ENCODE results near the gene MPP3.

MPP3 gene

DNA sequence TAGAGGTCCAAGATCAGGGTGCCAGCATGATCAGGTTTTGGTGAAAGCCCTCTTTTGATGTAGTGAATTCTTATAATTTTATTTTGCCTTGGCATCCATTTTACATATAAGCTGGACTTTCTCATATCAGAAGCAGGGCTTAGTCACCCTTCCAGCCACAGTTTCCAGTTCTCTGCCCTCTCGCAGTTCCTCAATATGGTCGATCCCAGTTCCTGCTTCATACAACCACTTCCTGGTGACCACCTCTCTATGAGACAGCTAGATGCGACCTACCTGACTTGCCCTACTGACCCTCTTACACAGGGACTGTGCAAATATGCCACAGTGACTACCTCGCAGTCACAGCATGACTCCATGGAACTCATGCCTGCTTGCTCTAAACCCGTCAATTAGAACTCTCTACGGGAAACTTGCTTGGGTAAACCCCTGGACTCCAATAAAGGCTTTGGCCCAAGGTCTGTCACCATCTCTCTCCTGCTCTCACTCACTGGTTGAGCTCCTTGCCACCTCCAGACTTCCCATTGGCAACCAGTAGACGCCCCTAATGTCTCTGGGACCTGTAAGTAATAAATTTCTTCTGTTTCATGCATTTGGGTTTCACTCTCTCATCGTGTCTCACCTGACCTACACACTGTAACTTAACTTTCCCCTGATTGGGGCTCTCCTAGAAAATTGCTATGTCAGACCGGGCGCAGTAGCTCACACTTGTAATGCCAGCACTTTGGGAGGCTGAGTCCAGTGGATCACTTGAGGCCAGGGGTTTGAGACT, 35.5 kb upstream of the MPP3 start:
- DNase-seq = no peak
- intact Hi-C loops (cut with DNase I) = no loop called here

DNA sequence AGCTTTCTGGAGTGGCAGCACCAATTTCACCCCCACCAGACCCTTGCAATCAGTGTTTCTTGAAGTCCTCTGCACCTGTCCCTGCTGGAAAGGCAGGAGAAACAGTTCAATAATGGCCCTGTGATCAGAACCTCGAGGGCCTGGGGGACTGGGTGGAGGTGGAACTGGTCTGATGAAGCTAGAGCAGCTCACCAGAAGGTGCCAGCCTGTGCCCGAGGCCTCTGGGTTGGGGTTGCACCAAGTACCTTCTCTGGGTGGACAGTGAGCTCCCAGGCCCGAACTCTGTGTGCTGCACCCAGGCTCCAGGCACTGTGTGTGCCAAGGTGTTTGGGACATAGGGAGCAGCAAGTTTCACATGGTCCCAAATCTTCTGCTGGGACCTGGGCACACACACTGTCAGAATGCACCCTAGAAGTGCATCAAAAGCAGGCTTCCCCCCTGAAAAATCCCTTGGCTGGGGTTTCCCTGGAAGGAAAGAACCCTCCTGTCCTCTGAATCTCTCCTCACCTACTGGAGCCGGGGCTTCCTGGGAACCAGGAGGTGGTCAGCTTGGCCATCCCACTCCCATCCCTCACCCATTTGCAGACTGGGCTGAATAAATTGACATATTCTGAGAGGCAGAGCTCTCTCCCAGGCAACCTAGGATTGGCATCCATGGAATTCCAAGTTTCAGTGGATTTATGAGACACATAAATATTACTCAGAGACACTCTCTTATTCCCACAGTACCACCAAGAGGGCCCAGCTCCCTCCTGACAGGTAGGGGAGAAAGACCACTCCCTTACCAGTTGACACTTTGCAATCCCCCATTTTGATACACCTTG, 31.4 kb upstream of the MPP3 start:
- DNase-seq = peak in 1 of 42 donors; percentile 8
- intact Hi-C loops (cut with DNase I) = no loop called here

DNA sequence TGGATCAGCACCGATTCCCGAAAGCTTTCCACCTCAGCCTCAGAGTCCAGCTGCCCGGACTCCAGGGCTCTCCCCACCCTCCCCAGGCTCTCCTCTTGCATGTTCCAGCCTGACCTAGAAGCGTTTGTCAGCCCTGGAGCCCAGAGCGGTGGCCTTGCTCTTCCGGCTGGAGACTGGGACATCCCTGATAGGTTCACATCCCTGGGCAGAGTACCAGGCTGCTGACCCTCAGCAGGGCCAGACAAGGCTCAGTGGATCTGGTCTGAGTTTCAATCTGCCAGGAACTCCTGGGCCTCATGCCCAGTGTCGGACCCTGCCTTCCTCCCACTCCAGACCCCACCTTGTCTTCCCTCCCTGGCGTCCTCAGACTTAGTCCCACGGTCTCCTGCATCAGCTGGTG, 29.0 kb upstream of the MPP3 start:
- DNase-seq = peak in 1 of 42 donors; percentile 15
- intact Hi-C loops (cut with DNase I) = no loop called here

DNA sequence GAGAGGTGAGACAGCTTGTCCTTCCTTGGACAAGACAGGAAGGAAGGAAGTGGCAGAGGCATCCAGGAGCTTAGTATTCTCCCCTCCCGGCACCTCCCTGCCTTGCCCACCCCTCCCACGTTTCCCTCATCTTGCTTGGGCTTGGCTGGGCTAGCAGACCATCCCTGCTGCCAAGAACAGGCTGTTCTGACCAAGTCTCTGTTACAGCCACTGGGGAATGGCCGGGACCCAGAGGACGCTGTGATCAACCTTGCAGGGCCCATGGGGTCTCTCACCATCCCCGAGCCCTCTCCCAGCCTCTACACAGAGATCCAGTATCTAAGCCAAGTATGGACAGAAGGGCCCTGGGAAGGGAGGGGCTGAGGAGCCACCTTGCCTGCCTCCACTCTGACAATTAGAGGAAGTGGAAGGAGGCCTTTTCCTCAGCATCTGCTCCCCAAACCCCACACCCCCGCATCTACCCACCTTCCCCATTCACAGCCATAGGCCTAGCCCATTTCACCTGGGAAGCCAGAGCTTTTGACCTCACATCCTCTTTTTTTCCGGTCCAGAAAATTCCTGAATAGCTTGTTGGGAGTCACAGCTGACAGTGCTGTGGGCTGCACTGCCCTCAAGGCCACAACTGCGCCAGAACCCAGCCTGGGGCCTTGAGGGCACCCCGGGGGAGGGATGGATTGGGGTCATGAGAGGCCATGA, 28.1 kb upstream of the MPP3 start:
- DNase-seq = peak in 18 of 42 donors; percentile 9 to 57 (median 29)
- intact Hi-C loops (cut with DNase I) = no loop called here

DNA sequence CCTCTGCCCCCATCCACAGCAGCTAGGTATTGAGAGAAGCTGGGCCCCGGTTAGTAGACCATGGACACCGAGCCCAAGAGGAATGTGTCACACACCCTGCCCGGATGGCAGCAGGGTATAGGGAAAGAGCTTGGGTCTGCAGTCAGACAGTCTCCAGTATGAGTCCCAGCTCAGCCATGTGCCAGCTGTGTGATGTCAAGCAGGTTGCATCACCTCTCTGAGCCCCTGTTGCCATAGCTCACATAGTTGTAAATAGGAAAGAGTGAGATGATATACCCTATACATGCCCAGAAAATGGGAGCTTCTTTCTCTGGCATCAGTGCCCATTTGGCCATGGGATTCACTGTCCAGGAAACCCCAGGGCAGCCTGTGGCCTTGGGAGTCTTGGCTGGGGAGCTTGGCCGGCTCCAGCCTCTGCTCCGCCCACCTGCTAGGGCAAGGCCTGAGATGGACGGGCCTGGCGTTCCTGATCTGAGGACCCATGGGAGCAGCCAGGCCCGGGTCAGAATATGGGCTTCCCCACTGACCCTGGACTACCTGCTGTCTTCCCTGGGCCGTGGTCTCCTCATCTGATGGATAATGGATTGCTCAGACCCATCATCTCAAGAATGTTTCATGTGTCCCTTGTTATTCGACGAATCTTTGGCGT, 27.3 kb upstream of the MPP3 start:
- intact Hi-C loops (cut with DNase I) = no loop called here
- DNase-seq = peak in 1 of 42 donors; percentile 24

DNA sequence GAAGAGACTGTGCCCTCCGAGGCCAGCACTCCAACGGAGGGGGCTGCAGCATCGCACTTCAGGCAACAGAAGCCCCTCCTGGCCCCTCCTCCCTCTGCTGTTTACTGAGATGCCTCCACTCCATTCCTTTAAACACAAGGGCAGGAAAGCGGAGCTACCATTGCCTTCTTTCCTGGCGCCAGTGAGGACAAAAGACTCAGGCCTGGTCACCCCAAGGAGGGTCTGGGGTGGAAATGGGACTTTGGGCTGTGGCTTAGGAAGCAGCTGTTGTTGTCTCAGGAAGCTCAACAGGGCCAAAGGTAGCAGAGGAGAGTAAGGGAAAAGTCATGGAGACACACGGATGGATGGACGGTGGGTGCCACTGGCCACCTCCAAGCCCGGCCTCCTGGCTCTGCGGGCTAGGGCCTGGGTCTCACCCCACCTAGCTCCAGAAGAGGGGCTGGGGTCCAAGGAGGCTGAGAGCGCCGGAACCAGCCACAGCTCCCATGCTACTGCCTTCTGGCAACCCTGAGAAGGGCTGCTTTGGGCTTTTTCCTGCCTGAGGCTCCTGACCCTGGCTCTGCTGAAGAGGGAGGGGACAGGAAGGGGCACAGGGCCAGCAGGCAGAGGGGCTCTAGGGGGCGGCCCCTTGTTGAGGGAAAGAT, 25.1 kb upstream of the MPP3 start:
- intact Hi-C loops (cut with DNase I) = no loop called here
- DNase-seq = peak in 1 of 42 donors; percentile 1

DNA sequence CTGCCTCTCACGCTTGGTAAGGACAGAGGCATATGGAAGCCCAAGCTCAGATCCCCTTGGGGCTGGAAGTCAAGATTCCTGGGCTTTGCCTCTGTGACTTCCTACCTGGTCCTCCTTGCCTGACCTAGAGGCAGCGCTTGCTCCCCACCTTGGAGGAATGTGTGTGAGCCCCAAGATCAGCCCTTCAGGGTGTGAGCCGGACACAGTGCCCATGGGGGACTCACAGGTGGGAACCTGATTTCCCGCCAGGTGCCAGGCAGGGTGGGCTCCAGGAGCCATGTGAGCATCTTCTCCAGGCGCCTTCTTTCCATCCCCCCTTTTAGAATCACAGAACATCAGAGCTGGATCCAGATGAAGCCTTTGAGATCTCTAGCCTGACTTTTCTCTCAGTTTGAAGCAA, 24.2 kb upstream of the MPP3 start:
- DNase-seq = peak in 1 of 42 donors; percentile 23
- intact Hi-C loops (cut with DNase I) = no loop called here

DNA sequence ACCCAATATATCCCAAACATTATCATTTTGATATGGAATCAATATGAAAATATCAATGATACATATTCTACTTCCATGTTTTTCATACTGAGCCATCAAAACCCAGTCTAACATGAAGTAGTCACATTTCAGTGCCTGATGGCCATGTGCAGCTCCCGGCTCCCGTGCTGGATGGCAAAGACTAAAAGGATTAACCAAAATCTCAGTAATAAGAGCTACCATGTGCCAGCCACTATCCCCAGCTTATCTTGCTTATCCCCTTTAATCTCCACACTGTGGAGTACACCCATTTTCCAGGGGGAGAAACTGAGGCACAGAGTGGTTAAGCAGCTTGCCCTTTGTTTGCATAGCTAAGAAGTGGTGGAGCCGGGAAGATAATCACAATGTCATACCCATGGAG, 23.2 kb upstream of the MPP3 start:
- intact Hi-C loops (cut with DNase I) = no loop called here
- no peak for DNase-seq

DNA sequence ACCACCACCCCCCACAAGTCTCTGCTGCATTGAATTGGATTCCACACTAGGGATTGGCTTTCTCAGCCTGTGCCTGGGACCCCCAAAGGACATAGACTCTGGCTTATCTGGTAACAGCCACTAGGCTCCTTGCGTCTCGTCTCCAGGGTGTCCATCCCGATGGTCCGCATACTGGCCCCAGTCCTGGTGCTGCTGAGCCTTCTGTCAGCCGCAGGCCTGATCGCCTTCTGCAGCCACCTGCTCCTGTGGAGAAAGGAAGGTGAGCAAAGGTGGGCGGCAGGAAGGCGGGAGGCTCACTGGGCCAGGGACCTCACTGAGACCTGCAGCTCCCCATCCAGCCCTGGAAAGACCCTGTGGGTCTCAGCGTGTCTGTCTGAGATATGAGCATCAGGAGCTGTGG, 22.1 kb upstream of the MPP3 start:
- DNase-seq = no peak
- intact Hi-C loops (cut with DNase I) = no loop called here

DNA sequence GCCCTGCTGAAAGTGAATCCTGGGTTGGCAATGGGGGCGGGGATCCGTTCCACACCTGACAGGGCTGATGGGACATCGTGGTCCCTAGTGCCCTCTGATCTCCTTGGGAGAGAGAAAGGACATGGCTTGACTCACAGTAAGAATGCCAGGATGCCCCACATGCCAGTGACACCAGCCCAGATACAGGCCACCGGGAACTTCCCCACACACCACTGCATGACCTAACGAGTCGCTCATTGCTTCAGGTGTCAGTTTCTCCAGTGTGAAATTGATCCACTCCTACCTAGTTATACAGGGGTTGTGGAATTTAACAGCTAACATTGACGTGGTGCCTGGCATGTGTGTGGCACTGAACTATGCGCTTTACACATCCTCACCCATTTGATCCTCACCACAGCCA, 21.6 kb upstream of the MPP3 start:
- intact Hi-C loops (cut with DNase I) = no loop called here
- no peak for DNase-seq

DNA sequence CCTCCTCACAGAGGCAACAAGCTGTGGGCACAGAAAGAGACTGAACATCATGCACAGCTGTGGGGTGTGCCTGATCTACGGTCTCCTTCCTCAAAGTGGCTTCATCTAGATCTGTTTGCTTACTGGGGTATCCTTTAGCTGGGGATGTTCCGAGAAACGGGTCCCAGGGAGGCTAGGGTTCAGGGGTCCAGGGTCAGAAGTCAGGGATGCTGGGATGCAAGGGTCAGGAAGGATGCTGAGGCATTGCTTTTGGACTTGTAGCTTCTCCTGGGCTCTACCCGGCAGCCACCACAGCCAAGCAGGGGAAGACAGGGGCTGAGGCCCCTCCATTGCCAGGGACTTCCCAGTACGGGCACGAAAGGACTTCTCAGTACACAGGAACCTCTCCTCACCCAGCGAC, 20.6 kb upstream of the MPP3 start:
- DNase-seq = no peak
- intact Hi-C loops (cut with DNase I) = no loop called here

DNA sequence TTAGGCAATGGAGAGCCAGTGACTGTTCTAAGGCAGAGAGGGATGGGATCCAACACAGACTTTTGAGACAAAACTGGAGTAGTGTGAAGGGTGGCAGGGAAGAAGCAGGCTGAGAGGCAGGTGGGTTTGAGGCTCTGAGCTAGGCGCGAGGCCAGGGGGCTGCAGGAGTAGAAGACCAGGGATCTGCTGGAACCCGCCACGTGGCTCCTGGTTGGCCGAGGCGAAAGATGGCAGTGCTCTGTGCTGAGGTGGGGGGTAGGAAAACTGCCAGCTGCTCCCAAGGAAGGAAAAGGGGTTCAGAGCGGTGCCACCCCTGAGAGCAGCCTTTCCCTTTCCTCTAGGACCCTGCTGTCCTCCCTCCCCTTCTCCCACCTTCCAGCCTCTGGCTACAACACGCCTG, 19.6 kb upstream of the MPP3 start:
- no peak for DNase-seq

DNA sequence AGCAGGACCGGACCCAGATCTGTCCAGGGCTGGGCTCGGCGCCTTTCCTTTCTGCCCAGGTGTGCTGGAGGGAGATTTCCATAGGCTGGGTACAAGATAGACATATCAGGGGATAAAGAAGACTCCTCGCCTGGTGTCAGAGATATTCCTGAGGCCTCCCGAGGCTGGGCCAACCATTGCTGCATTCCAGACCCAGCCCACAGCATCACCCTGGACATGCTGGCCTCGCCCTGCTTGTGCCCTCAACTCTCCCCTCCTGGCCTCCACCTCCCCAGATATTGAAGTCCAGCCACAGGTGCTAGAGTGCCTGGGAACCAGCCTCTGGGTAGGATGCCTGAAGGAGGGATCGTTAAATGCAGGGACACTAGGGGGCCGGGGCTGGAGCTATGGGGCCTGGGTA, 16.2 kb upstream of the MPP3 start:
- DNase-seq = no peak
- intact Hi-C loops (cut with DNase I) = loop anchor here (10.0 kb wide), 1 partner anchor 154 kb away; no protein-coding TSS in a partner anchor

More for the DNA sequence above, 19.6 kb upstream of the MPP3 start:
- intact Hi-C loops (cut with DNase I) = no loop called here

DNA sequence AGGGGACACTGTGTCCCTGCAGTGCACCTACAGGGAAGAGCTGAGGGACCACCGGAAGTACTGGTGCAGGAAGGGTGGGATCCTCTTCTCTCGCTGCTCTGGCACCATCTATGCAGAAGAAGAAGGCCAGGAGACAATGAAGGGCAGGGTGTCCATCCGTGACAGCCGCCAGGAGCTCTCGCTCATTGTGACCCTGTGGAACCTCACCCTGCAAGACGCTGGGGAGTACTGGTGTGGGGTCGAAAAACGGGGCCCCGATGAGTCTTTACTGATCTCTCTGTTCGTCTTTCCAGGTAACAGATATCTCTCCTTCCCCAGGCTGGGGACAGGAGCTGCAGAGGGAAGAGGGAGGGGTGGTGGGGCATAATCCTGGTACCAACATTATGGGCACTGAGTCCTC, 15.7 kb upstream of the MPP3 start:
- intact Hi-C loops (cut with DNase I) = loop anchor here (10.0 kb wide), 1 partner anchor 154 kb away; no protein-coding TSS in a partner anchor
- no peak for DNase-seq

DNA sequence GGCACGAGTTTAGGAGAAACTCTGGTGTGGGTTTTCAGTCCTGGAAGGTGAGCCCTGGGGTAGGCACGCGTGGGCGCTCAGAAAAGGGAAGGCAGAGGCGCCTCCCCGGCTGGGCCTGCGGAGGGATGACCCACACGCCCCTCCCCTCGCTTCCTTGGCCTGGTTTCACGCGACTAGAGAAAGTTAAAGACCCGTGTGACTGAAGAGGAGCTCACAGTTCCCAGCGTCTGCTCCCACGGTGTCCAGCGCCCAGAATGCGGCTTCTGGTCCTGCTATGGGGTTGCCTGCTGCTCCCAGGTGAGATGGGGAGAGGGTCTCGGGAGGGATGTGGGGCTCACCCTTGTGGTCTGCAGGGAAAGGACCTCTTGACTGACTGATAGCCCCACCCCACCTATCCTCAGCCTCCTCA, 14.0 kb upstream of the MPP3 start, which contains the start of gene CD300LG:
TSS of gene CD300LG (plus strand) at position 214 of the 409 bp plus-strand sequence. CDS start at position 255, 41 bp downstream.
- no peak for DNase-seq

DNA sequence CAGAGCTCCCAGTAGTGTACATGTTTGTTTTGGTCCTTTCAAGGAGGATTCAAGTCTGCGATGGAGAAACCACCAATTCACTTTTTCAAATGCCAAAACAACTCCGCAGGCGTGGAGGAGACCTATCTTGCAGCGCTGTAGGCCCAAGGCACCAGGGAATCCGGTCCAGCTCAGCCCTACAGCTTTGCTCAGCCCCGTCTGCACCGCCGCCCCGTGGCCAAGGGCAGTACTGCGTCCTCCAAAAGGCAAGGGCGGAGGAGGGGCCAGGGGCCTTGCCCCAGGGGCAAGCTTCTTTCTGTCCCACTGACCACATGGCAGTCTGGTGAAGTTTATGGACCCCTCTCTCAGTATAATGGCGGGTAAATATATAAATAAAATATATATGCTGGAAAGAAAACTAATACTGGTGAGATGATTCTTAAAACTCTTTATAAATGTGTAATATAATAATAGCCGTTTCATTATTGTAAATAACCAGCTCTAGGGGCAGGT, 13.3 kb upstream of the MPP3 start:
- intact Hi-C loops (cut with DNase I) = loop anchor here (10.0 kb wide), 1 partner anchor 151 kb away; no protein-coding TSS in a partner anchor
- DNase-seq = peak; percentile 73 to 95 (median 89)

More for the DNA sequence above, 14.0 kb upstream of the MPP3 start, which contains the start of gene CD300LG:
- intact Hi-C loops (cut with DNase I) = loop anchor here (10.0 kb wide), 1 partner anchor 152 kb away; no protein-coding TSS in a partner anchor

DNA sequence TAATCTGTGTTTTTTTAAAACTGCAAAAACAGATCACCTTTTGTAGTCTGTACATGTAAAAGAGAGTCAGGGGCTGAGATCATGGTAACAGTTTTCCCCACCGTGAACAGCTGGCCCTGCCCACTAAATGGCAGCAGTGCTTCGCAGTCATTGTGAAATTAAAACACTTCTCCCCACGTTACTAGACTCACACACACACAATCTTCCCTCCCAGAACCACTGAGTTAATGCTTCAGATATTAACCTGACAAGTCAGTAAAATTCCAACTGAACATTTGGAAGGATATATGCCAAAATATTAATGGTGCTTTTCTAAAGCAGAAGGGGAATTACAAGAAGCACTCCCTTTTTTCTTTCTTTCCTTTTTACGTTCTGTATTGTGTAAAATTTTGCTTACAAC, 12.8 kb upstream of the MPP3 start:
- no peak for DNase-seq
- intact Hi-C loops (cut with DNase I) = loop anchor here (10.0 kb wide), 1 partner anchor 151 kb away; no protein-coding TSS in a partner anchor

DNA sequence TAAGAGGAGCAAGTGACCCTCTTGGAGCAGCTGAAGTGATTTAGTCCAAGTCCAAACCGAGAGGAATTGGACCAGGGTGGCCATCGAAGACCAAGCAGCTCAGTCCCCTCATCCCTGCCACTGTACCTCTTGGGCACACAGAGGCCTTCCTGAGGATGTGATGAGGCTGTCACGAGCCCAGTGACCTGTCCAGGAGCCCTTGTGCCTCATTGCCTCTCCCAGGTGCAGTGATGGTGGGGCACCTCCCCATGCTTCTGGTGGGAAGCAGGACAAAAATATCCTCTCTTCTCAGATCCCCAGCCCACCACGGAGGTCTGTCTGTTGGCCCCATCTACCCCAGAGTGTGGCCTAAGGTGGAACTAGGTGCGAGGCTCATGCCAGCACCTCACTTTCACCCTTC, 11.3 kb upstream of the MPP3 start:
- intact Hi-C loops (cut with DNase I) = loop anchor here (10.0 kb wide), 1 partner anchor 149 kb away; no protein-coding TSS in a partner anchor

More for the DNA sequence above, 11.3 kb upstream of the MPP3 start:
- no peak for DNase-seq
